K562 (cell line): Measurements from ENCODE around the gene PRKG1. TPM values are rescaled to one million over a fixed set of nuclear protein-coding genes. Genes with fewer than 3 reads are reported as not detected.

Source experiments
- ATAC-seq: fragments of 200-7000 bp; cut with Tn5 transposase; 3 replicates; pipeline ENCODE4 v1.9.1; 2020; ENCODE audit warnings: moderate library complexity
- BruUV-seq: library from RNA; stranded (reverse); fragments of 400-500 nt; replicated peaks from 2 replicates; lab custom pipeline; 2021; lab: Mats Ljungman, UMichigan
- CTCF ChIA-PET: fragments of 300-600 bp; formaldehyde crosslinking; extraction: SDS; loops from one replicate; lab custom pipeline; 2021; ENCODE audit warnings: low intra/inter-chr PET ratio; lab: Yijun Ruan, JAX
- POLR2A ChIA-PET: fragments of 300-600, 350-650 bp; sonication (Branson Sonifier 250); formaldehyde crosslinking; extraction: SDS; loops from one replicate; lab custom pipeline; 2021; ENCODE audit warnings: antibody characterized with exemption, inconsistent platforms; lab: Yijun Ruan, JAX
- DNase-seq, 4 experiments: peaks; one replicate each; pipeline versions ENCODE4 v3.0.0 to v3.0.0-alpha.2; 2011 to 2018; ENCODE audit warnings: low spot score in 3 of 4, mixed read lengths in 3 of 4; ENCODE audit errors: extremely low read depth in 1 of 4
- FAIRE-seq: peaks from 2 replicates; lab custom pipeline; 2011; peaks lifted over from hg19 to GRCh38; lab: Jason Lieb, UNC
- H2AFZ ChIP-seq: 2 replicates; pipeline ENCODE4 v1.6.0; 2011; ENCODE audit warnings: low read depth, low read length, control low read depth, inconsistent platforms
- H3K27ac ChIP-seq: fragments of 200-600 bp; 3 replicates; pipeline ENCODE4 v1.8.0; 2011; ENCODE audit warnings: low read depth, mild to moderate bottlenecking, control low read depth, inconsistent platforms, low read length, moderate library complexity, mixed read lengths; ENCODE audit errors: extremely low read depth
- H3K27me3 ChIP-seq, 2 experiments: fragments of 300-600 bp in 1 of 2; 2 replicates in 1 of 2; 3 replicates in 1 of 2; pipeline versions ENCODE4 v1.6.0 to v1.8.0; 2011; ENCODE audit warnings: inconsistent platforms in 2 of 2, low read length in 2 of 2, mild to moderate bottlenecking in 1 of 2, mixed read lengths in 1 of 2, moderate library complexity in 1 of 2; ENCODE audit not compliant: control insufficient read depth in 2 of 2, insufficient read depth in 2 of 2
- H3K36me3 ChIP-seq: fragments of 300-600 bp; 3 replicates; pipeline ENCODE4 v1.8.0; 2011; ENCODE audit warnings: mild to moderate bottlenecking, low read length, inconsistent platforms; ENCODE audit not compliant: control insufficient read depth, insufficient read depth
- H3K4me1 ChIP-seq, 2 experiments: fragments of 200-600 bp in 1 of 2; replicated peaks in 1 of 2; 2 replicates in 1 of 2; 3 replicates in 1 of 2; pipeline versions ENCODE4 v1.5.1 to v1.8.0; 2011; ENCODE audit warnings: inconsistent platforms in 2 of 2, low read length in 2 of 2, mild to moderate bottlenecking in 1 of 2, mixed read lengths in 1 of 2, moderate library complexity in 1 of 2; ENCODE audit not compliant: control insufficient read depth in 2 of 2, insufficient read depth in 2 of 2
- H3K4me2 ChIP-seq: 2 replicates; pipeline ENCODE4 v1.6.1; 2011; ENCODE audit warnings: low read length, control low read depth, inconsistent platforms, mixed read lengths; ENCODE audit not compliant: insufficient read depth
- H3K4me3 ChIP-seq: fragments of 200-600 bp; sonication (generic), shearing (Covaris generic); 2 replicates; pipeline ENCODE4 v1.5.1; 2016; ENCODE audit warnings: control low read depth, inconsistent platforms
- H3K79me2 ChIP-seq: fragments of 200-600 bp; 3 replicates; pipeline ENCODE4 v1.8.0; 2011; ENCODE audit warnings: low read length, inconsistent platforms; ENCODE audit not compliant: control insufficient read depth, insufficient read depth
- H3K9ac ChIP-seq, 2 experiments: 2 replicates each; pipeline versions ENCODE4 v1.6.0 to v1.6.1; 2011; ENCODE audit warnings: low read depth in 2 of 2, low read length in 2 of 2, control low read depth in 1 of 2, inconsistent platforms in 1 of 2, mild to moderate bottlenecking in 1 of 2, mixed read lengths in 1 of 2; ENCODE audit not compliant: insufficient read depth in 1 of 2
- H3K9me1 ChIP-seq: one replicate; pipeline ENCODE4 v1.6.0; 2011; ENCODE audit warnings: inconsistent platforms, mild to moderate bottlenecking, low read length, moderate library complexity; ENCODE audit not compliant: control insufficient read depth, insufficient read depth
- H3K9me3 ChIP-seq: replicated peaks from 2 replicates; pipeline ENCODE4 v1.5.1; 2011; ENCODE audit warnings: low read depth, low read length, inconsistent platforms; ENCODE audit not compliant: control insufficient read depth, insufficient read depth
- H4K20me1 ChIP-seq: replicated peaks from 2 replicates; pipeline ENCODE4 v1.6.1; 2011; ENCODE audit warnings: low read length, inconsistent platforms, mixed read lengths; ENCODE audit not compliant: control insufficient read depth, insufficient read depth
- ATF1 ChIP-seq, 2 experiments: fragments of 450-650 bp in 1 of 2; IDR thresholded peaks; 2 replicates each; pipeline ENCODE4 v1.6.1; 2016; ENCODE audit warnings: missing compliant biosample characterization in 1 of 2, missing genetic modification characterization in 1 of 2
- ERF ChIP-seq: fragments of 450-650 bp; formaldehyde crosslinking; IDR thresholded peaks from 2 replicates; pipeline ENCODE4 v1.4.0; 2020; ENCODE audit warnings: mild to moderate bottlenecking, mixed read lengths
- GATAD2B ChIP-seq: fragments of 450-650 bp; IDR thresholded peaks from 2 replicates; pipeline ENCODE4 v1.6.1; 2017; ENCODE audit warnings: mild to moderate bottlenecking, borderline replicate concordance
- GTF2B ChIP-seq: IDR thresholded peaks from 2 replicates; pipeline ENCODE4 v1.6.1; 2011; ENCODE audit not compliant: insufficient read length; ENCODE audit errors: extremely low read depth
- KLF6 ChIP-seq: fragments of 250-450 bp; sonication (Bioruptor Pico); IDR thresholded peaks from 2 replicates; pipeline ENCODE4 v1.4.0; 2020; ENCODE audit warnings: mild to moderate bottlenecking, moderate library complexity, borderline replicate concordance
- MED1 ChIP-seq: sonication (generic); formaldehyde crosslinking; IDR thresholded peaks from 2 replicates; pipeline ENCODE4 v1.8.1; 2023; ENCODE audit warnings: missing genetic modification reagents, borderline replicate concordance
- MXD1 ChIP-seq: fragments of 250-450 bp; sonication (Bioruptor Pico); IDR thresholded peaks from 2 replicates; pipeline ENCODE4 v1.8.0; 2021; ENCODE audit warnings: borderline replicate concordance, mild to moderate bottlenecking, moderate library complexity; ENCODE audit not compliant: poor library complexity, severe bottlenecking
- NR2C1 ChIP-seq, 2 experiments: fragments of 450-650 bp; IDR thresholded peaks; 2 replicates each; pipeline ENCODE4 v1.6.1; 2017; ENCODE audit warnings: mild to moderate bottlenecking in 2 of 2, antibody characterized with exemption in 1 of 2, inconsistent platforms in 1 of 2, missing compliant biosample characterization in 1 of 2, missing genetic modification characterization in 1 of 2
- RBBP5 ChIP-seq: fragments of 200-600 bp; sonication (generic); IDR thresholded peaks from 2 replicates; pipeline ENCODE4 v1.6.1; 2012; ENCODE audit warnings: borderline replicate concordance, mild to moderate bottlenecking, low read length, control low read depth, inconsistent platforms; ENCODE audit not compliant: insufficient read depth, poor library complexity, severe bottlenecking
- TAF7 ChIP-seq: fragments of 450-650 bp; IDR thresholded peaks from 2 replicates; pipeline ENCODE4 v1.6.1; 2016; ENCODE audit warnings: missing genetic modification characterization, missing compliant biosample characterization
- ZSCAN29 ChIP-seq: fragments of 450-650 bp; IDR thresholded peaks from 2 replicates; pipeline ENCODE4 v1.6.1; 2017
- WGBS: fragments of 100-300 bp; shearing (Covaris generic); methylation state at CpG from one replicate; pipeline ENCODE4 v1.1.6; 2016; ENCODE audit warnings: low coverage, mixed read lengths; ENCODE audit not compliant: insufficient coverage; ENCODE audit errors: missing lambda C conversion rate; 5-methylcytosine and 5-hydroxymethylcytosine counted together
- in situ Hi-C: fragments of 300-500 bp; cut with MboI; formaldehyde crosslinking; loops from 4 replicates; pipeline ENCODE4 v1.15.0; 2018; ENCODE audit warnings: inconsistent platforms, mixed read lengths
- intact Hi-C: fragments of 100-400 bp; cut with micrococcal nuclease; formaldehyde crosslinking; loops from 2 replicates; pipeline ENCODE4 v1.14.2; 2022
- polyA plus RNA-seq, 8 experiments: library from polyadenylated mRNA; depleted of rRNA in 4 of 8; stranded (reverse) in 5 of 8; unstranded in 3 of 8; fragments of >200 nt; fragmentation: Nextera tagmentation in 2 of 8; fragmentation: Illumina TruSeq in 1 of 8; extraction: Ambion mirVana in 2 of 8; extraction: Trizol in 1 of 8; gene quantifications; 2 replicates each; pipeline versions ENCODE4 v1.2.1 to v1.2.3, GENCODE V29; 2011 to 2014; ENCODE audit warnings: inconsistent platforms in 1 of 8, missing spikeins in 1 of 8
- total RNA-seq, 7 experiments: library from RNA; depleted of rRNA in 6 of 7; stranded (reverse); fragments of >200 nt in 6 of 7; fragmentation: Illumina TruSeq in 2 of 7; extraction: Trizol in 2 of 7; gene quantifications; 2 replicates each; pipeline versions ENCODE4 v1.2.1 to v1.2.3, GENCODE V29; 2011 to 2021; ENCODE audit warnings: low replicate concordance in 1 of 7

The PRKG1 gene
- total and polyA plus RNA-seq, 9 of the 15 experiments (the other 6 are each of a cell fraction or from before 2014, with no cell fraction given): 0.22 TPM; not detected in 8

- Histone ChIP-seq H3K9ac (no peak overlapping the region), H3K27ac (no peak overlapping the region), H4K20me1 (no peaks in the 10 kb centered on the region), H3K4me1 (no peaks in the 10 kb centered on the region), H3K4me3 (no peak overlapping the region), H3K9me1 (no peaks in the 10 kb centered on the region), H3K4me2 (no peak overlapping the region), H3K9me3 (no peaks in the 10 kb centered on the region), H3K27me3 (no peaks in the 10 kb centered on the region; a peak in 2 of 5 replicates), H2AFZ (no peak overlapping the region), H3K79me2 (no peaks in the 10 kb centered on the region), H3K36me3 (no peaks in the 10 kb centered on the region)
- CTCF ChIA-PET: no interaction called here
- 5% methylated on average over 6 of the region's 6 CpGs for WGBS
- POLR2A ChIA-PET: interaction anchor here (0.7 kb wide), 1 partner anchor 13 kb away, joined by 3 read pairs; no protein-coding TSS in a partner anchor
- DNase-seq (no peak), FAIRE-seq (peak; percentile 15), ATAC-seq (no peak)
- in situ Hi-C loops (no loop called here), intact Hi-C loops (no loop called here)
- no TSS peak for BruUV-seq
- TF ChIP-seq ATF1 (CRISPR knock-in tag; IDR thresholded peaks at IDR 0.05) (no peak), ATF1 (tag; IDR thresholded peaks at IDR 0.05) (no peak), GATAD2B (no peak), MED1 (no peak), ERF (CRISPR knock-in tag) (no peak), RBBP5 (no peak), ZSCAN29 (no peak), NR2C1 (IDR thresholded peaks at IDR 0.05) (no peak), NR2C1 (tag; IDR thresholded peaks at IDR 0.05) (no peak), TAF7 (tag) (no peak), MXD1 (CRISPR knock-in tag) (no peak), GTF2B (no peak), KLF6 (no peak)
Measured at GRCh38 chr10:51707392-51707791, 633.1 kb downstream of the PRKG1 start.
